Measurements from ENCODE around the gene ATP9B.

The ATP9B gene

GRCh38 chr18:79216176-79216575, 147.0 kb downstream of the ATP9B start (continued):
- TF ChIP-seq TOX (CRISPR knock-in tag; IDR thresholded peaks at IDR 0.05; ENCODE audit: borderline replicate concordance) (no peak), GLIS3 (CRISPR knock-in tag; IDR thresholded peaks at IDR 0.05) (no peak), ZNF70 (CRISPR knock-in tag; IDR thresholded peaks at IDR 0.05) (no peak), ISL1 (CRISPR knock-in tag; IDR thresholded peaks at IDR 0.05) (no peak), PPARA (CRISPR knock-in tag; IDR thresholded peaks at IDR 0.05; ENCODE audit: borderline replicate concordance) (no peak), TCF4 (CRISPR knock-in tag; IDR thresholded peaks at IDR 0.05; ENCODE audit: borderline replicate concordance) (no peak), ARNTL (CRISPR knock-in tag; IDR thresholded peaks at IDR 0.05; ENCODE audit: borderline replicate concordance, low read depth) (no peak), ZFP30 (CRISPR knock-in tag; IDR thresholded peaks at IDR 0.05) (no peak), SNAI2 (CRISPR knock-in tag; IDR thresholded peaks at IDR 0.05) (no peak)
- TF ChIP-seq, protein P1, sequence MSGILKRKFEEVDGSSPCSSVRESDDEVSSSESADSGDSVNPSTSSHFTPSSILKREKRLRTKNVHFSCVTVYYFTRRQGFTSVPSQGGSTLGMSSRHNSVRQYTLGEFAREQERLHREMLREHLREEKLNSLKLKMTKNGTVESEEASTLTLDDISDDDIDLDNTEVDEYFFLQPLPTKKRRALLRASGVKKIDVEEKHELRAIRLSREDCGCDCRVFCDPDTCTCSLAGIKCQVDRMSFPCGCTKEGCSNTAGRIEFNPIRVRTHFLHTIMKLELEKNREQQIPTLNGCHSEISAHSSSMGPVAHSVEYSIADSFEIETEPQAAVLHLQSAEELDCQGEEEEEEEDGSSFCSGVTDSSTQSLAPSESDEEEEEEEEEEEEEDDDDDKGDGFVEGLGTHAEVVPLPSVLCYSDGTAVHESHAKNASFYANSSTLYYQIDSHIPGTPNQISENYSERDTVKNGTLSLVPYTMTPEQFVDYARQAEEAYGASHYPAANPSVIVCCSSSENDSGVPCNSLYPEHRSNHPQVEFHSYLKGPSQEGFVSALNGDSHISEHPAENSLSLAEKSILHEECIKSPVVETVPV (CRISPR knock-in tag; IDR thresholded peaks at IDR 0.05): no peak

DNA sequence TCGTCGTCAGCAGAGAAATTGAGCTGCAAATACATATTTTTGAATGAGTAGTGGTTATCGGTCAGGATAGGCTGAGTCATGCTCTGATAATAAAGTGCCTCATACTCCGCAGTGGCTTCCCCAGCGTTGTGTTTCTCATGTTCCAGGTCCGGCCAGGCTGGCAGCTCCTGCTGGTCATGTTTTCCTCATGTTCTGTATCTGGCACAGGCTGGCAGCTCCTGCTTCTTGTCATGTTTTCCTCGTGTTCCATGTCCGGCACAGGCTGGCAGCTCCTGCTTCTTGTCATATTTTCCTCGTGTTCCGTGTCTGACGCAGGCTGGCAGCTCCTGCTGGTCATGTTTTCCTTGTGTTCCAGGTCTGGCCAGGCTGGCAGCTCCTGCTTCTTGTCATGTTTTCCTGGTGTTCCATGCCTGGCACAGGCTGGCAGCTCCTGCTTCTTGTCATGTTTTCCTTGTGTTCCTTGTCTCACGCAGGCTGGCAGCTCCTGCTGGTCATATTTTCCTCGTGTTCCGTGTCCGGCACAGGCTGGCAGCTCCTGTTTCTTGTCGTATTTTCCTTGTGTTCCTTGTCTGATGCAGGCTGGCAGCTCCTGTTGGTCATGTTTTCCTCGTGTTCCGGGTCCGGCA, 148.9 kb downstream of the ATP9B start:
- ATAC-seq: no peak
- TF ChIP-seq RARB (CRISPR knock-in tag; IDR thresholded peaks at IDR 0.05): no peak
- TF ChIP-seq ZC3H10 (CRISPR knock-in tag; IDR thresholded peaks at IDR 0.05): no peak
- no peak for TF ChIP-seq POU6F1 (CRISPR knock-in tag; IDR thresholded peaks at IDR 0.05; ENCODE audit: borderline replicate concordance, low read depth)
- no peak for TF ChIP-seq ZNF565 (CRISPR knock-in tag; conservative IDR thresholded peaks at IDR 0.05; ENCODE audit: low read depth)
- TF ChIP-seq TOX (CRISPR knock-in tag; IDR thresholded peaks at IDR 0.05; ENCODE audit: borderline replicate concordance): no peak
- TF ChIP-seq ZNF70 (CRISPR knock-in tag; IDR thresholded peaks at IDR 0.05): no peak
- TF ChIP-seq, protein P1 (CRISPR knock-in tag; IDR thresholded peaks at IDR 0.05): no peak
- TF ChIP-seq OSR1 (CRISPR knock-in tag; IDR thresholded peaks at IDR 0.05): no peak
- TF ChIP-seq ARNTL (CRISPR knock-in tag; IDR thresholded peaks at IDR 0.05; ENCODE audit: borderline replicate concordance, low read depth): no peak
- TF ChIP-seq PPARA (CRISPR knock-in tag; IDR thresholded peaks at IDR 0.05; ENCODE audit: borderline replicate concordance): no peak
- no peak for TF ChIP-seq ZFP3 (CRISPR knock-in tag; IDR thresholded peaks at IDR 0.05)
- no peak for TF ChIP-seq ZNF8 (CRISPR knock-in tag; IDR thresholded peaks at IDR 0.05)
- no peak for TF ChIP-seq TCF4 (CRISPR knock-in tag; IDR thresholded peaks at IDR 0.05; ENCODE audit: borderline replicate concordance)
- no peak for TF ChIP-seq ISL1 (CRISPR knock-in tag; IDR thresholded peaks at IDR 0.05)

DNA sequence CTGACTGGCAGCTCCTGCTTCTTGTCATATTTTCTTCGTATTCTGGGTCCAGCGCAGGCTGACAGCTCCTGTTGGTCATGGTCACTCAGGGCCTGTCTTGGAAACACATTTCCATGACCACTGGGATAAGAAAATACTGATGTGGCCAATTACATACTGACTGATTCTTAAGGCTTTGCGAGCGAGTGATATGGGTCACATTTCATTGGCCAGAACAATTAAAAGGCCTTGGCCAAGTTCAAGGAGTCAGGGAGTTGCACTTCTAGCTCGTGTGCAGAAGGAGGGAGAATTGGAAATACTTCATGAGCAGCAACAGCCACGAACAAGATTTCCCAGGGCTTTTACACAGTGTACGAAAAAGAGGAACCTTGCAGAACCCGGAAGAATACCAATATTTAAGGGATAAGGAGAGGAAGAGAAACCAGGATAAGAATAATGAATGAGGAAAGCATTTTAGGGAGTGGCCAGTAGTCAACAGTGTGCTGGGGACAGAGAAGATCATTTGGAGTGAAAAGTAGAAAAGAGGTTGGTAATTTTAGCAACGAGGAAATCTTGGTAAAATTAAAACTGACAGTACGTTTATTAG, 149.5 kb downstream of the ATP9B start:
- no peak for TF ChIP-seq ZFP30 (CRISPR knock-in tag; IDR thresholded peaks at IDR 0.05)
- TF ChIP-seq ARNTL (CRISPR knock-in tag; IDR thresholded peaks at IDR 0.05; ENCODE audit: borderline replicate concordance, low read depth): no peak
- TF ChIP-seq ZNF8 (CRISPR knock-in tag; IDR thresholded peaks at IDR 0.05): no peak
- ATAC-seq: no peak

DNA sequence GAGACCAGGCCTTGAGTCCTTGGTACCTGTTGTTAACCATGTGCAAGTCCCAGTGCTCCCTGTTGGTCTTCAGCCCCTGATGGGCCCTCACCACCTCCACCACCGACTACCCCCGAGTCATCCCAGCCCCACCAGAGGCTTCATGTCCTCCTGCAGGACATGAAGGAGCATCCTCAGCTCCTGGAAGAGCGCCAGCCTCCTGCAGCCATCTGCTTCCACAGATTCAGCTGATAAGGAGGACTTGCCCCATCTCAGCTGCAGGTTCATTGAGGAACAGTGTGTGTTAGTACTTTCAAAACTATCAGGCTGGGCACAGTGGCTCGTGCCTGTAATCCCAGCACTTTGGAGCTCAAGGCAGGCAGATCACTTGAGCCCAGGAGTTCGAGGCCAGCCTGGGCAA, 151.9 kb downstream of the ATP9B start:
- ATAC-seq: no peak
- no peak for TF ChIP-seq CREB5 (CRISPR knock-in tag; IDR thresholded peaks at IDR 0.05; ENCODE audit: low read depth)
- TF ChIP-seq ZNF70 (CRISPR knock-in tag; IDR thresholded peaks at IDR 0.05): no peak
- TF ChIP-seq ZNF8 (CRISPR knock-in tag; IDR thresholded peaks at IDR 0.05): no peak
- TF ChIP-seq ISL1 (CRISPR knock-in tag; IDR thresholded peaks at IDR 0.05): no peak
- TF ChIP-seq TSHZ2 (CRISPR knock-in tag; IDR thresholded peaks at IDR 0.05): no peak
- TF ChIP-seq ZNF565 (CRISPR knock-in tag; conservative IDR thresholded peaks at IDR 0.05; ENCODE audit: low read depth): no peak
- TF ChIP-seq PATZ1 (CRISPR knock-in tag; IDR thresholded peaks at IDR 0.05; ENCODE audit: borderline replicate concordance): no peak
- no peak for TF ChIP-seq CSDC2 (CRISPR knock-in tag; IDR thresholded peaks at IDR 0.05)
- TF ChIP-seq RARB (CRISPR knock-in tag; IDR thresholded peaks at IDR 0.05): no peak
- no peak for TF ChIP-seq POU6F1 (CRISPR knock-in tag; IDR thresholded peaks at IDR 0.05; ENCODE audit: borderline replicate concordance, low read depth)
- no peak for TF ChIP-seq PPARA (CRISPR knock-in tag; IDR thresholded peaks at IDR 0.05; ENCODE audit: borderline replicate concordance)
- TF ChIP-seq ZC3H10 (CRISPR knock-in tag; IDR thresholded peaks at IDR 0.05): no peak
- TF ChIP-seq OSR1 (CRISPR knock-in tag; IDR thresholded peaks at IDR 0.05): no peak
